ENCODE results near the gene LRRC32. TPM values are rescaled to one million over a fixed set of nuclear protein-coding genes. Genes with fewer than 3 reads are reported as not detected.

Gene LRRC32
- total RNA-seq, 1 donor from 2014 or later, result 32.5 TPM

- no peak for DNase-seq (ENCODE audit: missing footprints)
- ATAC-seq, result no peak
- intact Hi-C loops (cut with DNase I), result no loop called here
Observed at GRCh38 chr11:76683161-76684095, 12.9 kb upstream of the LRRC32 start.

DNA sequence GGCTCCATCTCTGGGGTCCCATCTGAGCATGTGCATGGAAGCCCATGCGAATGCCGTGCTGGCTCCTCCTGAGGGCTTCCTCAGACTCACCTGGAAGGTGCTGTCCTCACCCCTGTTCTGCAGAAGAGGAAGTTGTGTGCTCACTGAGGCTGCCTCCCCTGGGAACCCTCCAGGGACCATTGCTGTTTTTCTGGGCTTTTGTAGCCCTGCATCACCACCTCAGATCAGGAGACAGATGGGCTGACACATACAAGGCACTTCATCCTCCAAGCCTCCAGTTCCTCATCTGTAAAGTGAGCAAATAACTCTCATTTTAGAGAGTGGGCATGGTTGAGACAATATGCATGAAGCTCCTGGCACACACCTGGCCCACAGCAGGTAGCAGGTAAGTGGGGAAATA, 12.1 kb upstream of the LRRC32 start:
- peak; percentile 7 for DNase-seq (ENCODE audit: missing footprints)
- intact Hi-C loops (cut with DNase I), result no loop called here
- ATAC-seq, result no peak

- intact Hi-C loops (cut with DNase I), result no loop called here
- DNase-seq (ENCODE audit: missing footprints) (peak; percentile 39), ATAC-seq (no peak)
Observed at GRCh38 chr11:76682106-76682505, 11.6 kb upstream of the LRRC32 start.

DNA sequence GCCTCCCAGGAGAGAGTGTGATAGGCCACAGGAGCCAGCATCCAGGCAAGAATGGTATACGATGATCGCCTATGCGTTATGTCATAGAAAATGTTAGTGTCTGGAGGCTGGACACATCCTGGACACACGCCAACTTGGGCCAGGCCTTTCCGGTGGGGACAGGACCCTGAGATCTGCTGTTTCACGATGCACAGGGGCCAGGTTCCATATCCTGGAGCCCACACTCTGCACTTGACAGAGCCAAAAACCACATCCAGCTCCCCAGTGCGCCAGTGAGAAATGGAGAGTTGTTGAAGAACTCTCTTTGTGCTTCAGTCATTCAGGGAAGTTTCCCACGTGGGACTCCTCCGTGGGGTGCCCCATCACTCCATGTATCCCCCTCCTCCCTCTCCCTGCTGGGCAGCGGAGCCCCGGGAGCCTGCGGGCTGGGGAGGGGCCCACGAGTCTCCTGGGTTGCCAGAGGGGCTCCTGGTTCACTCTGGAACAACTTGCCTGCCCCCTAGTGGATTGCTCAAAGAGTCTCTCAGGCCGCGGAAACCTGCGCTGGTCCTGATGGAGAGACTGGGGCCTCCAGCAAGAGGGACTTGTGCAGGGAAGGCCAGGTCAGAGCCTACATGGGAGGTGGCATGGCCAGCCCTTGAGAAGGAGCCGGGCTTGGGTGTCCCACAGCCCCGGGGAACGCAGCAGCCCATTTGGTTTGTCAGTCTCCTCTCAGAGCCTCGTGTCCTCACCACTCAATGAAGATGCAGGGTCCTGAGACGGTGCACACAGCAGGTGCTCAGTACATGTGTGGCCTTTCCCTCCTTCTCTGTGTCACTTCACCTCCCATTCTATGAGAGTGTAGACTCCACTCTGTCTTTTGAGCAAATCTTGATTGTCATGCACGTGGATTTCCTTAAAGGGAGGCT, 10.2 kb upstream of the LRRC32 start:
- ATAC-seq (peak; percentile 76), DNase-seq (ENCODE audit: missing footprints) (peak; percentile 70)
- intact Hi-C loops (cut with DNase I), result loop anchor here (1.0 to 2.0 kb wide), 2 partner anchors 82 to 130 kb away; no protein-coding TSS in a partner anchor

GRCh38 chr11:76678321-76678720, 7.8 kb upstream of the LRRC32 start:
- DNase-seq (ENCODE audit: missing footprints) (peak; percentile 56), ATAC-seq (no peak)
- intact Hi-C loops (cut with DNase I), result loop anchor here (10.0 kb wide), 1 partner anchor 474 kb away; the partner anchor contains the start of gene WNT11

DNA sequence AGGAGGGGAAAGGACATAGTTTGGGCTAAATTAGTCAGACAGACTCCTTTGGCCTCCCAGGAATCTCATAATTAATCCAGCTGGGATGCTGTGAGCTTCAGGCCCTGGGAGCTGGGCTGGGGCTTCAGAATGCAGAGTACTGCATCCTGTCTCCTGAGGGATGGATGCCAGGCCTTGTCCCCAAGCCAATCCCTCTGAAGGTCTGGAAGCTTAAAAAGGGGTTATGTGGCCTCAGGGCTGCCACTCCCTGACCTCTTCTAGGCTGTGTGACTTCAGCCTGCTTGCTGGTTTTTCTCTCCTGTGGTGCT, 6.9 kb upstream of the LRRC32 start:
- DNase-seq (ENCODE audit: missing footprints) (no peak), ATAC-seq (no peak)
- intact Hi-C loops (cut with DNase I), result loop anchor here (10.0 kb wide), 1 partner anchor 473 kb away; the partner anchor contains the start of gene WNT11

- peak; percentile 15 for DNase-seq (ENCODE audit: missing footprints)
- intact Hi-C loops (cut with DNase I), result loop anchor here (10.0 kb wide), 1 partner anchor 472 kb away; the partner anchor contains the start of gene WNT11
Observed at GRCh38 chr11:76676636-76677457, 6.3 kb upstream of the LRRC32 start.

DNA sequence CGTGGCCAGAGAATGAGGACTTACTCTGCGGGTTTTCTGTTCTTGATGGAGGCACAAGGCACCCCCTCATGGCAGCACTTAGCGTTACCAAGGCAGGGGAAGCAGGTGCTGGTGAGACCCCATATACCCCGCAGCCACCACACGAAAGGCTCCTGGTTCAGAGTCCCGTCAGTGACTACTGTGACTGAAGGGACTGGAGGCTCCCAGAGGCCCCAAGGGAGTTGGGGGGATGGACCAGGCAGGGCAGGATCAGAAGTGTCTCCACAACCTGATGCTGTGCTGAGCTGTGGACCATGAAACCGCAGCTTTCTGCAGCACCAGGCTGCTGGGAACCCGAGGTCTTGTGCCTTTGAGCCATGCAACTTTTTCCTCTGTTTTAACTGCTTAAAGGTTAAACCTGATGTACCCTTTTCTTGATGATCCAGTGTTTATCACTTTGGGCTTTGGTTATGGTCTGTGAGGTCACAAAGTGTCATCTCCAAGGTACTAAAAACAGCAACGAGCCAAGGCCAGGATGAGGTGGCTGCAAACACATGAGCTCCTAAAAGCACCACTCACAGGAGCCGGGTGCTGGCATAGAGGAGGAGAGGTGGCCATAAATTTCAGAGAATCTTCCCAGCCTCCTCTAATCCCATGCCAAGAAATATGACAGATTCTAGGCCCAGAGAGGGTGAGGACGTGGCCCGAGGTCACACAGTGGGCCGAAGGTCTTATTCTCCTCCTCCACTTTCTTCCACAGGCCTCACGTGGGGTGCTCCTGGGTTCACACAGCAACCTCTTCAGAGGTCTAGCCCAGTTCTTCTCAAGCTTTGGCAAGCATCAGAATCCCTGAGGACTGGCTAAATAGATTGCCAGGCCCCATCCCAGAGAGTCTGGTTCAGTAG, 4.2 kb upstream of the LRRC32 start:
- peak; percentile 51 for DNase-seq (ENCODE audit: missing footprints)
- no peak for ATAC-seq
- intact Hi-C loops (cut with DNase I), result loop anchor here (5.0 to 10.0 kb wide), 3 partner anchors 57 to 470 kb away; partner anchors contain the start of gene WNT11

More at GRCh38 chr11:76676636-76677457, 6.3 kb upstream of the LRRC32 start:
- ATAC-seq, result no peak

GRCh38 chr11:76673176-76674142, 2.9 kb upstream of the LRRC32 start:
- intact Hi-C loops (cut with DNase I), result loop anchor here (5.0 to 10.0 kb wide), 3 partner anchors 56 to 469 kb away; partner anchors contain the start of gene WNT11
- no peak for ATAC-seq
- peak; percentile 53 for DNase-seq (ENCODE audit: missing footprints)

GRCh38 chr11:76672431-76673175, 2.1 kb upstream of the LRRC32 start:
- DNase-seq (ENCODE audit: missing footprints) (peak; percentile 56), ATAC-seq (no peak)
- intact Hi-C loops (cut with DNase I), result loop anchor here (5.0 to 10.0 kb wide), 3 partner anchors 55 to 468 kb away; partner anchors contain the start of gene WNT11

GRCh38 chr11:76671626-76672309, 1.2 kb upstream of the LRRC32 start:
- DNase-seq (ENCODE audit: missing footprints) (peak; percentile 30), ATAC-seq (no peak)
- intact Hi-C loops (cut with DNase I), result loop anchor here (1.0 to 10.0 kb wide), 4 partner anchors 54 to 467 kb away; partner anchors contain the start of gene WNT11

GRCh38 chr11:76671237-76671592, 668 bp upstream of the LRRC32 start:
- no peak for ATAC-seq
- intact Hi-C loops (cut with DNase I), result loop anchor here (1.0 to 10.0 kb wide), 4 partner anchors 54 to 466 kb away; partner anchors contain the start of gene WNT11

DNA sequence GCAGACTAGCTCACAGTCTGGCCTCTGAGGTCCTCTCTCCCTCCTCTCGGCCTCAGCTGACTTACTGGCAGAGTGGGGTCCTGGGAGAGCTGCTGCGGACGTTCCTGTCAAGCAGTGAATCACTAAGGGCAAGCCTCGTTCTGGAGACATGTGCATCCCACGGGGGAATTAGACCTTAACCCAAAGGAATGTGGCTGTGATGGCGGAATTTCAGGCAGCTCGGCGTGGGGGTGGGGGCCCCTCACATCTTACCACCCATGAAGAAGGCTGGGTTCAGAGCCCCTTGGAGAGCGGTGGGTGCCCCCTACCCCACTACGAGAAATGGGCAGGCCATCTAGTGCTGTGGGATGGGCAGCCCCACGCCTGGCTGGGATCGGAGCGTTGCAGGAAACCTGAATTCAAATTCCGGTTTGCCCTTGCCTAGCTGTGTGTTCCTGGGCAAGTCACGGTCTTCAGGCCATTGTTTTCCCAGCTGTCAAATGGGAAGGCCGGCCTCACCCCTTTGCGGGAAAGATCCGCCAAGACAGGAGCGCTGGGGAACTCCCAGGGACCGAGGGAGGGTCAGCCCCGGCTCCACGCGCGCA, 554 bp downstream of the LRRC32 start:
- intact Hi-C loops (cut with DNase I), result loop anchor here (5.0 to 10.0 kb wide), 3 partner anchors 53 to 465 kb away; partner anchors contain the start of gene WNT11
- DNase-seq (ENCODE audit: missing footprints), result peak; percentile 65
- ATAC-seq, result peak; percentile 32

More at GRCh38 chr11:76671237-76671592, 668 bp upstream of the LRRC32 start:
- no peak for DNase-seq (ENCODE audit: missing footprints)

- intact Hi-C loops (cut with DNase I), result no loop called here
- no peak for ATAC-seq
- peak; percentile 35 for DNase-seq (ENCODE audit: missing footprints)
Observed at GRCh38 chr11:76668362-76669155, 2.0 kb downstream of the LRRC32 start.

All from Right ventricle myocardium inferior (tissue), 1 donor.